ENCODE data around the gene CCDC102A.

The CCDC102A gene

GRCh38 chr16:57540906-57541753 is 4.8 kb upstream of the CCDC102A start:
- in situ Hi-C loops (cut with HindIII; ENCODE audit: low pct_ligation_motif_present, low pct_unique_long_range_greater_than_20kb, low sequenced_read_pairs): no loop called here
- DNase-seq: no peak

- no peak for DNase-seq
- in situ Hi-C loops (cut with HindIII; ENCODE audit: low pct_ligation_motif_present, low pct_unique_long_range_greater_than_20kb, low sequenced_read_pairs): no loop called here
Observed at GRCh38 chr16:57540387-57540786, 4.0 kb upstream of the CCDC102A start.

GRCh38 chr16:57539072-57539796 is 2.9 kb upstream of the CCDC102A start:
- no peak for DNase-seq
- in situ Hi-C loops (cut with HindIII; ENCODE audit: low pct_ligation_motif_present, low pct_unique_long_range_greater_than_20kb, low sequenced_read_pairs): no loop called here

- DNase-seq: no peak
- in situ Hi-C loops (cut with HindIII; ENCODE audit: low pct_ligation_motif_present, low pct_unique_long_range_greater_than_20kb, low sequenced_read_pairs): no loop called here
Observed at GRCh38 chr16:57538235-57538721, 1.9 kb upstream of the CCDC102A start.

- in situ Hi-C loops (cut with HindIII; ENCODE audit: low pct_ligation_motif_present, low pct_unique_long_range_greater_than_20kb, low sequenced_read_pairs): no loop called here
- DNase-seq: no peak
Observed at GRCh38 chr16:57537581-57538234, 1.3 kb upstream of the CCDC102A start.

- no peak for DNase-seq
- in situ Hi-C loops (cut with HindIII; ENCODE audit: low pct_ligation_motif_present, low pct_unique_long_range_greater_than_20kb, low sequenced_read_pairs): no loop called here
Observed at GRCh38 chr16:57537194-57537505, 779 bp upstream of the CCDC102A start.

- in situ Hi-C loops (cut with HindIII; ENCODE audit: low pct_ligation_motif_present, low pct_unique_long_range_greater_than_20kb, low sequenced_read_pairs): no loop called here
- DNase-seq: peak; percentile 91
Observed at GRCh38 chr16:57535680-57536305, 578 bp downstream of the CCDC102A start.

- in situ Hi-C loops (cut with HindIII; ENCODE audit: low pct_ligation_motif_present, low pct_unique_long_range_greater_than_20kb, low sequenced_read_pairs): no loop called here
Observed at GRCh38 chr16:57534881-57535658, 1.3 kb downstream of the CCDC102A start.

GRCh38 chr16:57534337-57534880 is 2.0 kb downstream of the CCDC102A start:
- in situ Hi-C loops (cut with HindIII; ENCODE audit: low pct_ligation_motif_present, low pct_unique_long_range_greater_than_20kb, low sequenced_read_pairs): no loop called here
- DNase-seq: no peak

More at GRCh38 chr16:57534881-57535658, 1.3 kb downstream of the CCDC102A start:
- DNase-seq: no peak

GRCh38 chr16:57533431-57534336 is 2.7 kb downstream of the CCDC102A start:
- in situ Hi-C loops (cut with HindIII; ENCODE audit: low pct_ligation_motif_present, low pct_unique_long_range_greater_than_20kb, low sequenced_read_pairs): no loop called here
- DNase-seq: no peak

- DNase-seq: no peak
- in situ Hi-C loops (cut with HindIII; ENCODE audit: low pct_ligation_motif_present, low pct_unique_long_range_greater_than_20kb, low sequenced_read_pairs): no loop called here
Observed at GRCh38 chr16:57532266-57532625, 4.1 kb downstream of the CCDC102A start.

GRCh38 chr16:57531635-57532265 is 4.6 kb downstream of the CCDC102A start:
- DNase-seq: no peak
- in situ Hi-C loops (cut with HindIII; ENCODE audit: low pct_ligation_motif_present, low pct_unique_long_range_greater_than_20kb, low sequenced_read_pairs): no loop called here

- DNase-seq: no peak
- in situ Hi-C loops (cut with HindIII; ENCODE audit: low pct_ligation_motif_present, low pct_unique_long_range_greater_than_20kb, low sequenced_read_pairs): no loop called here
Observed at GRCh38 chr16:57531253-57531575, 5.2 kb downstream of the CCDC102A start.

- DNase-seq: peak; percentile 77
- in situ Hi-C loops (cut with HindIII; ENCODE audit: low pct_ligation_motif_present, low pct_unique_long_range_greater_than_20kb, low sequenced_read_pairs): no loop called here
Observed at GRCh38 chr16:57530522-57531252, 5.7 kb downstream of the CCDC102A start.

- in situ Hi-C loops (cut with HindIII; ENCODE audit: low pct_ligation_motif_present, low pct_unique_long_range_greater_than_20kb, low sequenced_read_pairs): no loop called here
Observed at GRCh38 chr16:57530104-57530521, 6.3 kb downstream of the CCDC102A start.

GRCh38 chr16:57529391-57530103 is 6.8 kb downstream of the CCDC102A start:
- DNase-seq: no peak
- in situ Hi-C loops (cut with HindIII; ENCODE audit: low pct_ligation_motif_present, low pct_unique_long_range_greater_than_20kb, low sequenced_read_pairs): no loop called here

More at GRCh38 chr16:57530104-57530521, 6.3 kb downstream of the CCDC102A start:
- peak; percentile 68 for DNase-seq

Measured in ACHN (cell line).